H1 (cell line): Measurements from ENCODE around the gene CNOT10. TPM values are rescaled to one million over a fixed set of nuclear protein-coding genes. Genes with fewer than 3 reads are reported as not detected.

ENCODE experiments used
- POU5F1 ChIP-seq: IDR thresholded peaks from 2 replicates; pipeline ENCODE4 v1.6.1; 2011; ENCODE audit warnings: low read depth, mild to moderate bottlenecking, low read length, moderate library complexity
- polyA plus RNA-seq, 7 experiments: library from polyadenylated mRNA; depleted of rRNA in 3 of 7; stranded (reverse) in 5 of 7; unstranded in 2 of 7; fragments of >200 nt in 5 of 7; fragments of 200-250 nt in 2 of 7; gene quantifications; 1 replicate in 5 of 7; 2 replicates in 1 of 7; 4 replicates in 1 of 7; pipeline versions ENCODE4 v1.2.1 to v1.2.3, GENCODE V29; 2011 to 2013; ENCODE audit warnings: missing spikeins in 2 of 7, mixed read lengths in 2 of 7
- total RNA-seq: library from RNA; stranded (reverse); fragmentation: NEBNext Ultra II Directional; extraction: Animal tissue kit (Norgen Biotek cat#: 25700); gene quantifications from 2 replicates; pipeline ENCODE4 v1.2.1, GENCODE V29; 2021
- TF ChIP-seq, protein P1 (sequence below): IDR thresholded peaks from 2 replicates; pipeline ENCODE4 v1.6.1; 2012; ENCODE audit warnings: low read length, inconsistent platforms

Gene CNOT10
- total and polyA plus RNA-seq, 2 of the 8 experiments (the other 6 are each of a cell fraction or from before 2014, with no cell fraction given): 39.9 to 55.9 TPM

GRCh38 chr3:32705232-32705631 is 20.2 kb downstream of the CNOT10 start (continued):
- TF ChIP-seq, protein P1, sequence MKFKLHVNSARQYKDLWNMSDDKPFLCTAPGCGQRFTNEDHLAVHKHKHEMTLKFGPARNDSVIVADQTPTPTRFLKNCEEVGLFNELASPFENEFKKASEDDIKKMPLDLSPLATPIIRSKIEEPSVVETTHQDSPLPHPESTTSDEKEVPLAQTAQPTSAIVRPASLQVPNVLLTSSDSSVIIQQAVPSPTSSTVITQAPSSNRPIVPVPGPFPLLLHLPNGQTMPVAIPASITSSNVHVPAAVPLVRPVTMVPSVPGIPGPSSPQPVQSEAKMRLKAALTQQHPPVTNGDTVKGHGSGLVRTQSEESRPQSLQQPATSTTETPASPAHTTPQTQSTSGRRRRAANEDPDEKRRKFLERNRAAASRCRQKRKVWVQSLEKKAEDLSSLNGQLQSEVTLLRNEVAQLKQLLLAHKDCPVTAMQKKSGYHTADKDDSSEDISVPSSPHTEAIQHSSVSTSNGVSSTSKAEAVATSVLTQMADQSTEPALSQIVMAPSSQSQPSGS: no peak
- no peak for TF ChIP-seq POU5F1
- TF ChIP-seq, all 59 proteins: peak for 0
